Suprapubic skin (tissue), 3 donors: ENCODE data around the gene SCAF8.
"Not testable (repeated sequence)": the region's sequence is repeated elsewhere in the genome, so short reads cannot be mapped to it uniquely, and the experiment has no call there.

Experiments
- CTCF ChIP-seq, 2 donors: fragments of 200-600 bp in 1 of 2; fragments of 450-650 bp in 1 of 2; sonication (generic) in 1 of 2; IDR thresholded peaks; one replicate each; pipeline ENCODE4 v1.5.1; 2016 to 2019; ENCODE audit warnings: antibody characterized with exemption in 2 of 2, mild to moderate bottlenecking in 1 of 2, moderate library complexity in 1 of 2
- POLR2A ChIP-seq, 2 donors: fragments of 450-650 bp; IDR thresholded peaks; one replicate each; pipeline ENCODE4 v1.6.1; 2017; ENCODE audit warnings: antibody characterized with exemption in 2 of 2, mild to moderate bottlenecking in 2 of 2, moderate library complexity in 2 of 2

GRCh38 chr6:154744029-154744745, 11.0 kb downstream of the SCAF8 start:
- not testable (repeated sequence) for TF ChIP-seq CTCF, POLR2A (IDR thresholded peaks at IDR 0.05)
